K562 treated with DMSO at 1 percent for 12 hours (cell line): Measurements from ENCODE around the gene HIPK4. TPM values are rescaled to one million over a fixed set of nuclear protein-coding genes. Genes with fewer than 3 reads are reported as not detected.

Experiments used
- total RNA-seq: library from RNA; unstranded; fragments of 300-600 nt; gene quantifications from 2 replicates; pipeline ENCODE4 v1.2.3, GENCODE V29; 2022; ENCODE audit not compliant: insufficient read depth

The HIPK4 gene
- 1.00 TPM in 1 of 2 replicates, not detected in the other for total RNA-seq

GRCh38 chr19:40390084-40390742, at the start of gene HIPK4:
HIPK4 (minus strand) TSS chr19:40390181; CDS start chr19:40389902, 279 bp downstream.

GRCh38 chr19:40425450-40426287, 35.7 kb upstream of the HIPK4 start, which contains the start of gene SERTAD1:
SERTAD1 (minus strand) TSS chr19:40425992; CDS start chr19:40423546, 2,446 bp downstream.

GRCh38 chr19:40413291-40413845, 23.4 kb upstream of the HIPK4 start, which contains the start of gene PRX:
PRX (minus strand) TSS chr19:40413378; CDS start chr19:40407932, 5,446 bp downstream.

GRCh38 chr19:40348125-40348913, 41.7 kb downstream of the HIPK4 start, which contains the start of the genes C19orf47 and PLD3:
C19orf47 (minus strand) TSS chr19:40348397; CDS start chr19:40341857, 6,540 bp downstream.
PLD3 (plus strand) TSS chr19:40348695; CDS start chr19:40366484, 17,789 bp downstream.

Other genes starting within 250 kb of the HIPK4 start
- gene MAP3K10, start 198.8 kb downstream of the HIPK4 start, total RNA-seq: 13.6 and 16.6 TPM in 2 replicates
- not detected in 2 replicates for gene TTC9B, start 171.8 kb downstream of the HIPK4 start, total RNA-seq
- gene CCNP, start 163.5 kb downstream of the HIPK4 start, total RNA-seq: not detected in 2 replicates
- gene AKT2, start 104.8 kb downstream of the HIPK4 start, total RNA-seq: 18.8 and 58.1 TPM in 2 replicates
- 11.3 and 21.5 TPM in 2 replicates for gene C19orf47, start 41.8 kb downstream of the HIPK4 start, total RNA-seq
- 635 and 828 TPM in 2 replicates for gene PLD3, start 41.5 kb downstream of the HIPK4 start, total RNA-seq
- 4.7 and 6.4 TPM in 2 replicates for gene PRX, start 23.2 kb upstream of the HIPK4 start, total RNA-seq
- 35.0 and 44.4 TPM in 2 replicates for gene SERTAD1, start 35.8 kb upstream of the HIPK4 start, total RNA-seq
- 26.1 and 27.1 TPM in 2 replicates for gene SERTAD3, start 54.2 kb upstream of the HIPK4 start, total RNA-seq
- gene BLVRB, start 75.6 kb upstream of the HIPK4 start, total RNA-seq: 668 and 1,140 TPM in 2 replicates
- 1.8 and 2.9 TPM in 2 replicates for gene SPTBN4, start 76.8 kb upstream of the HIPK4 start, total RNA-seq
- 88.2 and 101 TPM in 2 replicates for gene SHKBP1, start 186.7 kb upstream of the HIPK4 start, total RNA-seq
- 129 and 206 TPM in 2 replicates for gene LTBP4, start 211.2 kb upstream of the HIPK4 start, total RNA-seq